ENCODE measurements around the gene GNB4. TPM values are rescaled to one million over a fixed set of nuclear protein-coding genes. Genes with fewer than 3 reads are reported as not detected.

The GNB4 gene
- total RNA-seq, result 23.2 and 26.0 TPM in 2 replicates
- 8.5 and 9.0 TPM in 2 replicates for polyA plus RNA-seq

DNA sequence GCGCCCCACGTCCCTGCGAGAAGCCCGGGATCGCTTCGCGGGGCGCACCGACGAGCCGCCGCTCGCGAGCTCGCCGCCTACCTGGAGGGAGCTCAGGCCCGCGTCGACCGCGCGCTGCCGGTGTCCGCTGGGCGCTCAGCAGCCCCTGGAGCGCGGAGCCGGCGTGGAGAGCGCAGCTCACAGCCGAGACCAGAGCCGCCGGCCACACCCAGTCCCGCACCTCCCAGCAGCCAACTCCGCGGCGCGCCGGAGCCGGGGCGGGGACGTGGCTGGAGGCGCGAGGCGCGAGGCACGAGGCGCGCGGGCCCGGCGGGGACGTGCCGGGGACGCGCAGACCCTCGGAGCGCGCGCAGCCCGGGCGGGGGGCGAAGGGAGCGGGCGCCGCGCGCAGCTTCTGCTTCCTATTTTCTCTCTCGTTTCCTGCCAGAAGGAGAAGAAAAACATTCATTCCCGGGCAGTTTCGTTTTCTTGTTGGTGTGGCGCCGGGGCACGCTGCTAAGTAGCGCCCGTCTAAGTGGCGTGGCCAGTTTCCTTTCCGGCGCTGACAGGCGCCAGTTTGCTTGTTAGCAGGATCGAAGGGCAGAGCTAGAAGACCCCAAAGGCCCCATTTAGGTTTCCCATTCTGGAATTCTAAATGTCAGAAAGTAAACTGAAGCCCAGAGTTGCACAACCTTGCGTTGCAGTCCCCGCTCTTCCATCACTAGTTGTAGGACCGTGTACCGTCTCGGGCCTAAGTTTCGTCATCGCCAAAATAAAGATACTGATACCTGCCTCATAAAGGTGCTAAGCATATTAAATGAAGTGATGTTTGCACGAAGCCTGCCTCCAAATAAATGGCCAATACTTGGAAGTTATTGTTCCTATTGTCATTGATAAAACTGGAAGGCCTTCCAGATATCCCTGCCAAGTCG lies at the start of gene GNB4:
GNB4 (minus strand) TSS at position 206 of the 911 bp plus-strand sequence. CDS start 25,270 bp downstream, outside the sequence.
- peak within 1 kb of the TSS; percentile 96 for H3K27ac ChIP-seq
- H2AFZ ChIP-seq, result peak within 1 kb of the TSS; percentile 90
- peaks cover 11% of the 10 kb centered on the region for H3K27me3 ChIP-seq
- H4K20me1 ChIP-seq (ENCODE audit: insufficient read depth, poor library complexity, severe bottlenecking), result no peaks in the 10 kb centered on the region
- no peaks in the 10 kb centered on the region for H3K36me3 ChIP-seq (replicated peaks; ENCODE audit: insufficient read depth, low read depth)
- 2% methylated on average over 73 of the region's 90 CpGs for WGBS (ENCODE audit: low lambda C conversion rate, missing lambda C conversion rate)
- no peaks in the 10 kb centered on the region for H3K4me1 ChIP-seq (ENCODE audit: insufficient read depth)
- peaks cover 34% of the 10 kb centered on the region for H3K79me2 ChIP-seq
- DNase-seq (ENCODE audit: low spot score), result peak; percentile 91
- H3K4me3 ChIP-seq, result peak within 1 kb of the TSS; percentile 57
- TF ChIP-seq EZH2phosphoT487 (IDR thresholded peaks at IDR 0.05; ENCODE audit: low read depth, severe bottlenecking, unreplicated experiment) (no peak), EZH2 (IDR thresholded peaks at IDR 0.05; ENCODE audit: borderline replicate concordance) (peak; percentile 1)
- no peaks in the 10 kb centered on the region for H3K9me2 ChIP-seq (replicated peaks; ENCODE audit: insufficient read depth)
- peak within 1 kb of the TSS; percentile 89 for H3K4me2 ChIP-seq
- H3K9me3 ChIP-seq (ENCODE audit: low read depth), result no peaks in the 10 kb centered on the region

DNA sequence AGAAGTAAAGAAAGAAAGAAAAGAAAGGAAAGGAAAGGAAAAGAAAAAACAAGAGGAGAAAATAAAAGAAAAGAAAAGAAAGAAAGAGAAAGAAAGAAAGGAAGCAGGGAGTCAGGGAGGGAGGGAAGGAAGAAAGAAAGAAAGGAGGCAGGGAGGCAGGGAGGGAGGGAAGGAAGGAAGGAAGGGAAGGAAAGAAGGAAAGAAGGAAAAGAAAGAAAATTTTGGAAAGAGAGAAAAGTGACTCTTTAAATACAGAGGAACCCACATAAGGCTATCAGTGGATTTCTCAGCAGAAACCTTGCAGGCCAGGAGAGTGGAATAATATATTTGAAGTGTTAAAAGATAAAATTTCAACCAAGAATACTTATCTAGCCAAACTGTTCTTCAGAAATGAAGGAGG lies 44.2 kb upstream of the GNB4 start:
- no peak overlapping the region for H3K4me3 ChIP-seq
- H3K9me3 ChIP-seq (ENCODE audit: low read depth), result no peaks in the 10 kb centered on the region
- no peaks in the 10 kb centered on the region for H3K4me1 ChIP-seq (ENCODE audit: insufficient read depth)
- H3K27me3 ChIP-seq, result no peaks in the 10 kb centered on the region
- H4K20me1 ChIP-seq (ENCODE audit: insufficient read depth, poor library complexity, severe bottlenecking), result no peaks in the 10 kb centered on the region
- no peaks in the 10 kb centered on the region for H3K36me3 ChIP-seq (replicated peaks; ENCODE audit: insufficient read depth, low read depth)
- no peak overlapping the region for H2AFZ ChIP-seq
- no peaks in the 10 kb centered on the region for H3K9me2 ChIP-seq (replicated peaks; ENCODE audit: insufficient read depth)
- no peaks in the 10 kb centered on the region for H3K79me2 ChIP-seq
- H3K4me2 ChIP-seq, result no peak overlapping the region
- TF ChIP-seq EZH2phosphoT487 (IDR thresholded peaks at IDR 0.05; ENCODE audit: low read depth, severe bottlenecking, unreplicated experiment), result no peak
- TF ChIP-seq, protein P1, sequence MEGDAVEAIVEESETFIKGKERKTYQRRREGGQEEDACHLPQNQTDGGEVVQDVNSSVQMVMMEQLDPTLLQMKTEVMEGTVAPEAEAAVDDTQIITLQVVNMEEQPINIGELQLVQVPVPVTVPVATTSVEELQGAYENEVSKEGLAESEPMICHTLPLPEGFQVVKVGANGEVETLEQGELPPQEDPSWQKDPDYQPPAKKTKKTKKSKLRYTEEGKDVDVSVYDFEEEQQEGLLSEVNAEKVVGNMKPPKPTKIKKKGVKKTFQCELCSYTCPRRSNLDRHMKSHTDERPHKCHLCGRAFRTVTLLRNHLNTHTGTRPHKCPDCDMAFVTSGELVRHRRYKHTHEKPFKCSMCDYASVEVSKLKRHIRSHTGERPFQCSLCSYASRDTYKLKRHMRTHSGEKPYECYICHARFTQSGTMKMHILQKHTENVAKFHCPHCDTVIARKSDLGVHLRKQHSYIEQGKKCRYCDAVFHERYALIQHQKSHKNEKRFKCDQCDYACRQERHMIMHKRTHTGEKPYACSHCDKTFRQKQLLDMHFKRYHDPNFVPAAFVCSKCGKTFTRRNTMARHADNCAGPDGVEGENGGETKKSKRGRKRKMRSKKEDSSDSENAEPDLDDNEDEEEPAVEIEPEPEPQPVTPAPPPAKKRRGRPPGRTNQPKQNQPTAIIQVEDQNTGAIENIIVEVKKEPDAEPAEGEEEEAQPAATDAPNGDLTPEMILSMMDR (IDR thresholded peaks at IDR 0.05; ENCODE audit: poor library complexity), result no peak
- no peak for TF ChIP-seq EZH2 (IDR thresholded peaks at IDR 0.05; ENCODE audit: borderline replicate concordance)
- DNase-seq (ENCODE audit: low spot score), result no peak
- H3K27ac ChIP-seq, result no peak overlapping the region

DNA sequence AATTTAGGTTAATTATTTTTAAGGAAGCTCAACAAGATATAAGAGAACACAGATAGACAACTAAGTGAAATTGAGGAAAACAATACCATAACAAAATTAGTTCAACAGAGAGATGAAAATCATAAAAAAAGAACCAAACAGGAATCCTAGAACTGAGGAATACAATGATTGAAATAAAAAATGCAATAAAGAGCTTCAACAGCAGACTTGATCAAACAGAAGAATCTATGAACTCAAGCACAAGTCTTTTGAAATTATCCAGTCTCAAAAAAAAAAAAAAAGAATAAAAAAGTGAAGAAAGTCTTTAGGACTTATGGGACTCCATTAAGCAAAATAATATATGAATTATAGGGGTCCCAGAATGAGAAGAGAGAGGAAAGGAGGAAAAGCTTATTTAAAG lies 42.0 kb upstream of the GNB4 start:
- Histone ChIP-seq H3K4me1 (ENCODE audit: insufficient read depth) (no peaks in the 10 kb centered on the region), H3K9me2 (replicated peaks; ENCODE audit: insufficient read depth) (no peaks in the 10 kb centered on the region), H3K4me2 (no peak overlapping the region), H3K4me3 (no peak overlapping the region), H3K36me3 (replicated peaks; ENCODE audit: insufficient read depth, low read depth) (no peaks in the 10 kb centered on the region), H3K79me2 (no peaks in the 10 kb centered on the region), H2AFZ (no peak overlapping the region), H3K27me3 (no peaks in the 10 kb centered on the region), H3K9me3 (ENCODE audit: low read depth) (no peaks in the 10 kb centered on the region), H4K20me1 (ENCODE audit: insufficient read depth, poor library complexity, severe bottlenecking) (no peaks in the 10 kb centered on the region), H3K27ac (no peak overlapping the region)
- no peak for DNase-seq (ENCODE audit: low spot score)
- TF ChIP-seq, protein P1 (IDR thresholded peaks at IDR 0.05; ENCODE audit: poor library complexity), result no peak
- TF ChIP-seq EZH2phosphoT487 (IDR thresholded peaks at IDR 0.05; ENCODE audit: low read depth, severe bottlenecking, unreplicated experiment), result no peak
- no peak for TF ChIP-seq EZH2 (IDR thresholded peaks at IDR 0.05; ENCODE audit: borderline replicate concordance)

DNA sequence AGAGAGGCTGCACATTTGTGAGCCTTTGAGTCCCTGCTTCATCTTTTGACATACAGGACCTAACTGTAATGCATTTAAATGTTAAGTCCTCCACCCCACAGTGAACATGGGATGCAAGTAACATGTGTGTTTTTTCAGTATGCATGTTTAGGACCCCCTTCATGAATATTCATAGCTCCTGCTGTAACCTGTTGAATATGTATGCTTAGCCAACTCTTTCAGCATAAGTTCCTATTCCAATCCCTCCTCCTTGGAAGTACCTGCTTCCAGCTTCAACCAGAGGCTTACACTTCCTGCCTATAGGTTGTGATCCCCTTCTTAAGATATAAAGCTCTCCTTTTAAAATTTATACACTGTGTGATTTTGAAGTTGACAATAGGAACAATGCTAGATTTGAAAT lies 36.9 kb upstream of the GNB4 start:
- no peak for DNase-seq (ENCODE audit: low spot score)
- no peaks in the 10 kb centered on the region for H4K20me1 ChIP-seq (ENCODE audit: insufficient read depth, poor library complexity, severe bottlenecking)
- H2AFZ ChIP-seq, result no peak overlapping the region
- TF ChIP-seq EZH2 (IDR thresholded peaks at IDR 0.05; ENCODE audit: borderline replicate concordance) (no peak), EZH2phosphoT487 (IDR thresholded peaks at IDR 0.05; ENCODE audit: low read depth, severe bottlenecking, unreplicated experiment) (no peak)
- TF ChIP-seq, protein P1 (IDR thresholded peaks at IDR 0.05; ENCODE audit: poor library complexity), result no peak
- no peaks in the 10 kb centered on the region for H3K36me3 ChIP-seq (replicated peaks; ENCODE audit: insufficient read depth, low read depth)
- no peaks in the 10 kb centered on the region for H3K9me3 ChIP-seq (ENCODE audit: low read depth)
- no peaks in the 10 kb centered on the region for H3K79me2 ChIP-seq
- no peaks in the 10 kb centered on the region for H3K4me1 ChIP-seq (ENCODE audit: insufficient read depth)
- H3K9me2 ChIP-seq (replicated peaks; ENCODE audit: insufficient read depth), result no peaks in the 10 kb centered on the region
- H3K4me2 ChIP-seq, result no peak overlapping the region
- no peak overlapping the region for H3K27ac ChIP-seq
- H3K27me3 ChIP-seq, result no peaks in the 10 kb centered on the region
- no peak overlapping the region for H3K4me3 ChIP-seq

Measured in hepatocyte (in vitro differentiated cells).